ENCODE results near the gene SLC9B2. TPM values are rescaled to one million over a fixed set of nuclear protein-coding genes. Genes with fewer than 3 reads are reported as not detected.

SLC9B2 gene
- total RNA-seq, 1 experiment from 2014 or later: 4.6 TPM

- TF ChIP-seq ZNF532 (CRISPR knock-in tag; IDR thresholded peaks at IDR 0.05; ENCODE audit: borderline replicate concordance): no peak
- no peak for TF ChIP-seq TEAD4 (CRISPR knock-in tag; IDR thresholded peaks at IDR 0.05)
- TF ChIP-seq ZNF512 (CRISPR knock-in tag; IDR thresholded peaks at IDR 0.05; ENCODE audit: borderline replicate concordance): no peak
- TF ChIP-seq ZNF232 (CRISPR knock-in tag; IDR thresholded peaks at IDR 0.05): no peak
- TF ChIP-seq NFYB (CRISPR knock-in tag; conservative IDR thresholded peaks at IDR 0.05; ENCODE audit: low read depth): no peak
- no peak for TF ChIP-seq ZNF281 (CRISPR knock-in tag; IDR thresholded peaks at IDR 0.05)
- no peak for TF ChIP-seq ESRRA (CRISPR knock-in tag; IDR thresholded peaks at IDR 0.05; ENCODE audit: borderline replicate concordance)
Observed at GRCh38 chr4:103100691-103101090, 24.1 kb upstream of the SLC9B2 start (continued).

- H3K27ac Mint-ChIP-seq: peak within 1 kb of the TSS; percentile 87
- ChIA-PET CTCF (interaction anchor here (0.6 to 3.0 kb wide), 26 partner anchors 8 to 686 kb away, joined by 3 to 13 read pairs (median 3); partner anchors contain the start of genes CISD2, MANBA, SLC9B2 and TACR3), POLR2A (interaction anchor here (1.7 kb wide), 1 partner anchor 272 kb away, joined by 4 read pairs; the partner anchor contains the start of gene UBE2D3)
- peaks cover 13% of the 10 kb centered on the region for H3K4me1 Mint-ChIP-seq
- peak within 1 kb of the TSS; percentile 88 for H3K4me3 Mint-ChIP-seq
- H3K27me3 Mint-ChIP-seq (ENCODE audit: low read depth): no peaks in the 10 kb centered on the region
- no peaks in the 10 kb centered on the region for H3K9me3 Mint-ChIP-seq
- no peaks in the 10 kb centered on the region for H3K36me3 Mint-ChIP-seq
- ATAC-seq (peak; percentile 90), DNase-seq (ENCODE audit: low spot score) (no peak)
- TF ChIP-seq CTCF (IDR thresholded peaks at IDR 0.05) (peak; percentile 63), TEAD1 (CRISPR knock-in tag; IDR thresholded peaks at IDR 0.05) (0 out of 2 replicates have a peak, but pooled peaks have one; percentile 20), CREB1 (CRISPR knock-in tag; IDR thresholded peaks at IDR 0.05) (no peak)
Observed at GRCh38 chr4:103099691-103100392, 23.3 kb upstream of the SLC9B2 start, which contains the start of gene BDH2. TSS of gene BDH2 (minus strand) at chr4:103099834. CDS start at chr4:103096254, 3,580 bp downstream.

Measured in WTC11 (cell line).